WTC11 (cell line): ENCODE results near the gene THBD. TPM values are rescaled to one million over a fixed set of nuclear protein-coding genes. Genes with fewer than 3 reads are reported as not detected.

ENCODE experiments used
- ATAC-seq: fragments of 200-7000 bp; cut with Tn5 transposase; 2 replicates; pipeline ENCODE4 v1.10.0; 2021; ENCODE audit warnings: mild to moderate bottlenecking, moderate library complexity
- CTCF ChIA-PET: fragments of 300-600 bp; sonication (Branson Sonifier 250); formaldehyde crosslinking; loops from one replicate; lab custom pipeline; 2021; ENCODE audit warnings: antibody characterized with exemption; lab: Charles Lee
- POLR2A ChIA-PET: fragments of 350-600 bp; sonication (Branson Sonifier 250); formaldehyde crosslinking; loops from one replicate; lab custom pipeline; 2021; ENCODE audit warnings: antibody characterized with exemption; lab: Charles Lee
- DNase-seq: peaks from one replicate; pipeline ENCODE4 v3.0.0; 2021; ENCODE audit warnings: low spot score
- H3K27ac Mint-ChIP-seq: 2 replicates; pipeline ENCODE4 v1.8.0; 2021; ENCODE audit warnings: mixed read lengths
- H3K27me3 Mint-ChIP-seq: 2 replicates; pipeline ENCODE4 v1.8.0; 2021; ENCODE audit warnings: low read depth, mild to moderate bottlenecking, moderate library complexity, mixed read lengths
- H3K36me3 Mint-ChIP-seq: 2 replicates; pipeline ENCODE4 v1.8.0; 2021; ENCODE audit warnings: mixed read lengths
- H3K4me1 Mint-ChIP-seq: 2 replicates; pipeline ENCODE4 v1.8.0; 2022; ENCODE audit warnings: mixed read lengths
- H3K4me3 Mint-ChIP-seq: 2 replicates; pipeline ENCODE4 v1.8.0; 2021; ENCODE audit warnings: mild to moderate bottlenecking, moderate library complexity, mixed read lengths
- H3K9me3 Mint-ChIP-seq: 2 replicates; pipeline ENCODE4 v1.8.0; 2021; ENCODE audit warnings: mixed read lengths
- ATF3 ChIP-seq: sonication (generic); formaldehyde crosslinking; conservative IDR thresholded peaks from 2 replicates; pipeline ENCODE4 v1.8.1; 2022; ENCODE audit warnings: mild to moderate bottlenecking, missing genetic modification reagents
- CBFB ChIP-seq: sonication (generic); formaldehyde crosslinking; IDR thresholded peaks from 2 replicates; pipeline ENCODE4 v1.8.1; 2022; ENCODE audit warnings: mild to moderate bottlenecking, low read depth, missing genetic modification reagents
- ETV6 ChIP-seq: sonication (generic); formaldehyde crosslinking; IDR thresholded peaks from 2 replicates; pipeline ENCODE4 v1.8.1; 2022; ENCODE audit warnings: mild to moderate bottlenecking, missing genetic modification reagents
- IRF1 ChIP-seq: sonication (generic); formaldehyde crosslinking; IDR thresholded peaks from 2 replicates; pipeline ENCODE4 v1.8.0; 2023; ENCODE audit warnings: missing genetic modification reagents
- JAZF1 ChIP-seq: fragments of 250-450 bp; sonication (Bioruptor Pico); IDR thresholded peaks from 2 replicates; pipeline ENCODE4 v1.9.0; 2021; ENCODE audit warnings: moderate library complexity, mild to moderate bottlenecking, inconsistent platforms
- NFATC4 ChIP-seq: fragments of 250-450 bp; sonication (Bioruptor Pico); IDR thresholded peaks from 2 replicates; pipeline ENCODE4 v1.9.0; 2021; ENCODE audit warnings: mild to moderate bottlenecking
- NR1H2 ChIP-seq: sonication (generic); formaldehyde crosslinking; IDR thresholded peaks from 2 replicates; pipeline ENCODE4 v1.9.0; 2021; ENCODE audit warnings: mild to moderate bottlenecking, moderate library complexity, missing genetic modification reagents
- NR2C2 ChIP-seq: sonication (generic); formaldehyde crosslinking; IDR thresholded peaks from 2 replicates; pipeline ENCODE4 v1.8.0; 2022; ENCODE audit warnings: mild to moderate bottlenecking, missing genetic modification reagents
- OVOL2 ChIP-seq: fragments of 250-450 bp; sonication (Bioruptor Pico); IDR thresholded peaks from 2 replicates; pipeline ENCODE4 v1.9.0; 2021; ENCODE audit warnings: mild to moderate bottlenecking, borderline replicate concordance
- PREB ChIP-seq: sonication (generic); formaldehyde crosslinking; IDR thresholded peaks from 2 replicates; pipeline ENCODE4 v1.8.1; 2022; ENCODE audit warnings: mild to moderate bottlenecking, missing genetic modification reagents, moderate library complexity, borderline replicate concordance
- PRRX2 ChIP-seq: fragments of 250-450 bp; sonication (Bioruptor Pico); IDR thresholded peaks from 2 replicates; pipeline ENCODE4 v1.8.0; 2021; ENCODE audit warnings: mild to moderate bottlenecking
- RELA ChIP-seq: sonication (generic); formaldehyde crosslinking; IDR thresholded peaks from 2 replicates; pipeline ENCODE4 v1.8.1; 2022; ENCODE audit warnings: missing genetic modification reagents, mild to moderate bottlenecking, borderline replicate concordance
- SP1 ChIP-seq: sonication (generic); formaldehyde crosslinking; conservative IDR thresholded peaks from 2 replicates; pipeline ENCODE4 v1.8.1; 2022; ENCODE audit warnings: missing genetic modification reagents
- TEAD1 ChIP-seq: sonication (generic); formaldehyde crosslinking; IDR thresholded peaks from 2 replicates; pipeline ENCODE4 v1.8.0; 2022; ENCODE audit warnings: mild to moderate bottlenecking, missing genetic modification reagents
- TP53 ChIP-seq: sonication (generic); formaldehyde crosslinking; IDR thresholded peaks from 2 replicates; pipeline ENCODE4 v1.8.1; 2023; ENCODE audit warnings: mild to moderate bottlenecking, missing genetic modification reagents
- ZBTB21 ChIP-seq: sonication (generic); formaldehyde crosslinking; IDR thresholded peaks from 2 replicates; pipeline ENCODE4 v1.8.1; 2023; ENCODE audit warnings: mild to moderate bottlenecking, missing genetic modification reagents, borderline replicate concordance
- ZNF219 ChIP-seq: sonication (generic); formaldehyde crosslinking; IDR thresholded peaks from 2 replicates; pipeline ENCODE4 v1.8.0; 2023; ENCODE audit warnings: missing genetic modification reagents, mild to moderate bottlenecking, borderline replicate concordance
- ZNF232 ChIP-seq: sonication (generic); formaldehyde crosslinking; IDR thresholded peaks from 2 replicates; pipeline ENCODE4 v1.8.0; 2022; ENCODE audit warnings: mild to moderate bottlenecking, missing genetic modification reagents
- ZNF416 ChIP-seq: fragments of 250-450 bp; sonication (Bioruptor Pico); IDR thresholded peaks from 2 replicates; pipeline ENCODE4 v1.9.0; 2021; ENCODE audit warnings: mild to moderate bottlenecking, inconsistent platforms
- ZNF532 ChIP-seq: fragments of 250-450 bp; sonication (Bioruptor Pico); IDR thresholded peaks from 2 replicates; pipeline ENCODE4 v1.9.0; 2021; ENCODE audit warnings: mild to moderate bottlenecking, borderline replicate concordance
- total RNA-seq: library from RNA; stranded (reverse); gene quantifications from 3 replicates; pipeline ENCODE4 v1.2.3, GENCODE V29; 2021
- TF ChIP-seq, protein P1 (sequence below): fragments of 250-450 bp; sonication (Bioruptor Pico); IDR thresholded peaks from 2 replicates; pipeline ENCODE4 v1.9.0; 2021; ENCODE audit warnings: mild to moderate bottlenecking
- TF ChIP-seq, protein P2 (sequence below): sonication (generic); formaldehyde crosslinking; IDR thresholded peaks from 2 replicates; pipeline ENCODE4 v1.8.0; 2022; ENCODE audit warnings: mild to moderate bottlenecking, missing genetic modification reagents

The THBD gene
- total RNA-seq, 1 experiment from 2014 or later, result 1.0 TPM

GRCh38 chr20:23005776-23006175, 43.7 kb downstream of the THBD start:
- TF ChIP-seq ATF3 (CRISPR knock-in tag), result no peak
- TF ChIP-seq IRF1 (CRISPR knock-in tag), result no peak
- no peak for TF ChIP-seq JAZF1 (CRISPR knock-in tag)
- TF ChIP-seq ZNF219 (CRISPR knock-in tag), result no peak
- no peak for TF ChIP-seq PRRX2 (CRISPR knock-in tag)
- TF ChIP-seq, protein P1, sequence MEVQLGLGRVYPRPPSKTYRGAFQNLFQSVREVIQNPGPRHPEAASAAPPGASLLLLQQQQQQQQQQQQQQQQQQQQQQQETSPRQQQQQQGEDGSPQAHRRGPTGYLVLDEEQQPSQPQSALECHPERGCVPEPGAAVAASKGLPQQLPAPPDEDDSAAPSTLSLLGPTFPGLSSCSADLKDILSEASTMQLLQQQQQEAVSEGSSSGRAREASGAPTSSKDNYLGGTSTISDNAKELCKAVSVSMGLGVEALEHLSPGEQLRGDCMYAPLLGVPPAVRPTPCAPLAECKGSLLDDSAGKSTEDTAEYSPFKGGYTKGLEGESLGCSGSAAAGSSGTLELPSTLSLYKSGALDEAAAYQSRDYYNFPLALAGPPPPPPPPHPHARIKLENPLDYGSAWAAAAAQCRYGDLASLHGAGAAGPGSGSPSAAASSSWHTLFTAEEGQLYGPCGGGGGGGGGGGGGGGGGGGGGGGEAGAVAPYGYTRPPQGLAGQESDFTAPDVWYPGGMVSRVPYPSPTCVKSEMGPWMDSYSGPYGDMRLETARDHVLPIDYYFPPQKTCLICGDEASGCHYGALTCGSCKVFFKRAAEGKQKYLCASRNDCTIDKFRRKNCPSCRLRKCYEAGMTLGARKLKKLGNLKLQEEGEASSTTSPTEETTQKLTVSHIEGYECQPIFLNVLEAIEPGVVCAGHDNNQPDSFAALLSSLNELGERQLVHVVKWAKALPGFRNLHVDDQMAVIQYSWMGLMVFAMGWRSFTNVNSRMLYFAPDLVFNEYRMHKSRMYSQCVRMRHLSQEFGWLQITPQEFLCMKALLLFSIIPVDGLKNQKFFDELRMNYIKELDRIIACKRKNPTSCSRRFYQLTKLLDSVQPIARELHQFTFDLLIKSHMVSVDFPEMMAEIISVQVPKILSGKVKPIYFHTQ (CRISPR knock-in tag), result no peak
- TF ChIP-seq, protein P2, sequence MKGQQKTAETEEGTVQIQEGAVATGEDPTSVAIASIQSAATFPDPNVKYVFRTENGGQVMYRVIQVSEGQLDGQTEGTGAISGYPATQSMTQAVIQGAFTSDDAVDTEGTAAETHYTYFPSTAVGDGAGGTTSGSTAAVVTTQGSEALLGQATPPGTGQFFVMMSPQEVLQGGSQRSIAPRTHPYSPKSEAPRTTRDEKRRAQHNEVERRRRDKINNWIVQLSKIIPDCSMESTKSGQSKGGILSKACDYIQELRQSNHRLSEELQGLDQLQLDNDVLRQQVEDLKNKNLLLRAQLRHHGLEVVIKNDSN (CRISPR knock-in tag), result no peak
- no peak for TF ChIP-seq ETV6 (CRISPR knock-in tag)
- no peak for TF ChIP-seq OVOL2 (CRISPR knock-in tag)
- TF ChIP-seq ZBTB21 (CRISPR knock-in tag), result no peak
- TF ChIP-seq CBFB, result no peak
- TF ChIP-seq ZNF232 (CRISPR knock-in tag), result no peak
- no peak for TF ChIP-seq TEAD1
- TF ChIP-seq SP1, result no peak
- TF ChIP-seq TP53 (CRISPR knock-in tag), result no peak
- TF ChIP-seq ZNF416 (CRISPR knock-in tag), result no peak
- Mint-ChIP-seq H3K27me3 (no peaks in the 10 kb centered on the region; the same call in 1 of the 2 replicates), H3K4me1 (peaks cover 12% of the 10 kb centered on the region), H3K27ac (no peak overlapping the region), H3K4me3 (no peak overlapping the region), H3K36me3 (no peaks in the 10 kb centered on the region), H3K9me3 (no peaks in the 10 kb centered on the region)
- ChIA-PET POLR2A (no interaction called here), CTCF (no interaction called here)
- ATAC-seq (no peak), DNase-seq (no peak)

- H3K9me3 Mint-ChIP-seq, result no peaks in the 10 kb centered on the region
- H3K27me3 Mint-ChIP-seq, result no peaks in the 10 kb centered on the region; the same call in 1 of the 2 replicates
- no peak for TF ChIP-seq CBFB
- TF ChIP-seq ZNF532 (CRISPR knock-in tag), result no peak
- no peak for TF ChIP-seq PREB (CRISPR knock-in tag)
- no peak for TF ChIP-seq RELA (CRISPR knock-in tag)
- no peak for TF ChIP-seq NR1H2
- no peak for TF ChIP-seq NR2C2 (CRISPR knock-in tag)
- TF ChIP-seq ZNF232 (CRISPR knock-in tag), result no peak
- TF ChIP-seq NFATC4 (CRISPR knock-in tag), result no peak
- no peak for TF ChIP-seq ETV6 (CRISPR knock-in tag)
- TF ChIP-seq SP1, result no peak
- DNase-seq, result no peak
- ChIA-PET CTCF (no interaction called here), POLR2A (no interaction called here)
- H3K4me1 Mint-ChIP-seq, result peaks cover 12% of the 10 kb centered on the region
- H3K36me3 Mint-ChIP-seq, result no peaks in the 10 kb centered on the region
- ATAC-seq, result no peak
- no peak overlapping the region for H3K27ac Mint-ChIP-seq
- H3K4me3 Mint-ChIP-seq, result no peak overlapping the region
Observed at GRCh38 chr20:23003881-23004460, 45.5 kb downstream of the THBD start.
